GM18519 (cell line): Measurements from ENCODE around the gene HOXD12.

Source experiments
- ATAC-seq: cut with Tn5 transposase; IDR thresholded peaks from one replicate; pipeline ENCODE4 v1.9.1; 2021; ENCODE audit warnings: mild to moderate bottlenecking, moderate library complexity; ENCODE audit not compliant: unreplicated experiment, low FRiP score

Gene HOXD12

GRCh38 chr2:176105078-176105729 lies 5.6 kb downstream of the HOXD12 start:
- ATAC-seq = no peak

DNA sequence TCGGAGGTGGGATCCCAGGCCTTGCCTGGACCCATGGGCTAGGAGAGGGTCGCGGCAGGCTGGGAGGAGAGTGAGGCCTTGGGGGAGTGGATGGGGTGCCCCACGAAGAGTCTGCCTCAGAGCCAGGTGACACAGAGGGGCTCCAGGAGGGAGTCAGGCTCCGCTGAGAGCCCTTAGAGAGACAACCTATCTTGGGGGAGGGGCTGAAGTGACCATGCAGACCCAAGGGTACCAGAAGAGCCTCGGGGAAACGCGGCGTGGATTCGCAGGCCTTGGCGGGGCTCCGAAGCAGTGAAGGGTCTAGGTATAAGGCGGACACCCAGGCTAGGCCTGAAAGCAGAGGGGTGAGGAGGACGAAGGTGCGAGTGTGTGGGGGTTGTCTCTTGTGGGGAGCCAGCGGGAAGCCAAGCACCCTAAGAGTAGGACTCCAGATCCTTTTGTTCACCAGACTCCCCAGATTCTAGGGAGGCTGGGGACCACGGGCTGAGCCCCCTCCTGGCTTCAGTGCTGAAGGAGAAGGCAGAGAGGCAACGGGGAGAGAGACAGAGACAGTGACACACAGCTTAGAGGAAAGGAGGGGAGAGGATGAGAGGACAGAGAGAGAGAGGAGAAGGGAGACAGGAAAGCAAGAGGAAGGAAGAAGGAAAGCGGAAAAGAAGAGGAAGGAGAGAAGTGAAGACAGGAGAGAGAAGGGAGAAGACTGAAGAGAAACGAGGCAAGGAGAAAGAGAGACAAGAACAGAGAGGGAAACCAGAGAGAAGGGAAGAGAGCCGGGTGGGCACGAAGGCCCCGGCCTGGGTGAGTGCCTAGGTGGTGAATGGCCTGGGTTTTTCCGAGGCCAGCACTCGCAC lies 6.4 kb downstream of the HOXD12 start:
- no peak for ATAC-seq

DNA sequence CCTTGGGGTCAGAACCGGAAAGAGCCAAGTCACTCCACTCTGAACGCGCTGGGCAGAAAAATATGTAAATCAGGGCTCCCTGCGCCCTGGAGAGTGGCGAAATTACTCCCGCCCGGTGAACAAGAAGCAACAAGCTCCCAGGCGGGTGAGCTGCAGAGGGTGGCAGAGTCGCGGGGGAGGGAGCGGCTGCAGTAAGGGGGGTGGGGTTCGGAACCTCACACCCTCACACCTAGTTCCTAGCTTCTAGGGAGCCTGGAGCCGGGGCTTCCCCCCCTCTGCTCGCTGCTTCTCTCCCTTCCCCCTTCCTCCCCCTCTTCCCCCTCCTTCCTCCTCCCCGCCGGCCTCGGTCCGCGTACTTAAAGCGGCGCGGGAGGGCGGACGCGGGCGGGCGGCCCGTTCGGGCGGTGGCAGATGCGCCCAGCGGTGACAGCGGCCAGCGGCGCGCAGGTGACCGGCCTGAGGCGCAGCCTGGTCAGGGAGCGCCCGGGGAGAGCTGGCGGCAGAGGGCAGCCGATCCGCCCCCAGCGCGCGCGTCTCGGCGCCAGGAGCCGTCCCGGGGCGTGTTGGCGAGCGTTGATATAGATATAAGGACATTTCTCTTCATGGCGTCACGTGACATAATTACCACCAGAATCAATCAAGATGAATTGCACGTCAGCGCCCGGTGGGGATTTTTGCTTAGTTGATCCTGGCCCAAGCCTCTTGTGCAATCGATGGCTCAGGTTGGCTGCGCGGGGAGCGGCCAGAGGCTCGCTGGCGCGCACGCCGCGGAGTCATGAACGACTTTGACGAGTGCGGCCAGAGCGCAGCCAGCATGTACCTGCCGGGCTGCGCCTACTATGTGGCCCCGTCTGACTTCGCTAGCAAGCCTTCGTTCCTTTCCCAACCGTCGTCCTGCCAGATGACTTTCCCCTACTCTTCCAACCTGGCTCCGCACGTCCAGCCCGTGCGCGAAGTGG lies 7.3 kb downstream of the HOXD12 start, which contains the start of gene HOXD11:
TSS of gene HOXD11 (plus strand) at position 700 of the 959 bp plus-strand sequence. CDS start at position 776, 76 bp downstream.
- no peak for ATAC-seq

DNA sequence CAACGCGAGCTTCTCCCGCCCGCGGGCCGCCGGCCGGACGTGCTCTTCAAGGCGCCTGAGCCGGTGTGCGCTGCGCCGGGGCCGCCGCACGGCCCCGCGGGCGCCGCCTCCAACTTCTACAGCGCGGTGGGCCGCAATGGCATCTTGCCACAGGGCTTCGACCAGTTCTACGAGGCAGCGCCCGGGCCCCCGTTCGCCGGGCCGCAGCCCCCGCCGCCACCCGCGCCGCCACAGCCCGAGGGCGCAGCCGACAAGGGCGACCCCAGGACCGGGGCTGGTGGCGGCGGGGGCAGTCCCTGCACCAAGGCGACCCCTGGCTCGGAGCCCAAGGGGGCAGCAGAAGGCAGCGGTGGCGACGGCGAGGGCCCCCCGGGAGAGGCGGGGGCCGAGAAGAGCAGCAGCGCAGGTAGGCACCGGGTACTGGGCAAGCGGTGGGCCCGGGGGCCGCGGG lies 8.2 kb downstream of the HOXD12 start:
- ATAC-seq = no peak

GRCh38 chr2:176109192-176109901 lies 9.8 kb downstream of the HOXD12 start:
- ATAC-seq = no peak

DNA sequence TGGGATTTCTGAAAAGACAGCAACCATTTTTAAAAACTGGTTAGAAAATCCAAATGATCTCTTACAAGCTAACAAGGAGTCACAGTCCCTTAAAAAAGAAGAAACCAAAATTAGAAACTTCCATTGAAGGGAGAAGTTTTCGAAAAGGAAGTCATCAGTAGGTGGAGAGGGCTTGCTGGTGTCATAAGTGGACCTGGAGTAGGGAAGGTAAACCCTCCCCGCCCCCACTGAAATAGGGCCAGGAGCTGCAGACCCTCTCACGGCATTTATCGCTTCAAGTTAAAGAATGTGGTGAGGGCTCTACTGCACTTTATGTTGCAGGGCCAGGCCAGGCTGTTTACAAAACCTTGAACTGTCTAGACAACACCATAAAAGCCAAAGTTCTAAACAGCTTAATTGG lies 10.4 kb downstream of the HOXD12 start:
- no peak for ATAC-seq

GRCh38 chr2:176110415-176111308 lies 11.1 kb downstream of the HOXD12 start:
- ATAC-seq = no peak

GRCh38 chr2:176111309-176111663 lies 11.7 kb downstream of the HOXD12 start:
- no peak for ATAC-seq

DNA sequence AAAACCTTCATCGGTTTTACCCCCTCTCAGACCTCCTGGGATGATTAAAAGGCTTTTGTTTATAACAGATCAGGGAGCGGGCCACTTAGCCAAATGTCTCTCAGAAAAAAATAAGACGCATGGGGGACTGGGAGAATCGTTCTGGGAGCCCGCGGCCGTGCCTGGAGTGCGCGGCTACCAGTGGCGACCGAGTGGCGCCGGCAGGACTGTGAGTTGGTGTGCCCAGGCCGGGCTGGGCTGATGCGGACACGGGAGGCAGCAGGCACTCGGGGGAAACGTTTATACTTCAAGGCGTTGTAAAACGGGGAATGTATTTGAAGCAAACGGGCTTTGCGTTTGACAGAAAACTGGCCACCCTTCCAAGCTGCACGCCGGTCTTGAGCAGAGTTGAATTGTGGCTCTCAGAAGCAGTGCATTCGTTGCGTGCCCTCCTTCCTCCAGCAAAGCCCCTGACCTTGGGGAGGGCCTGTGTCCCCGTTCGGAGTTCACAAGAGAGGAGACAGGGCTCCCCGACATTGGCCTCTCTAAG lies 12.3 kb downstream of the HOXD12 start:
- no peak for ATAC-seq

GRCh38 chr2:176112375-176113302 lies 13.0 kb downstream of the HOXD12 start:
- ATAC-seq = no peak

- ATAC-seq = no peak
Observed at GRCh38 chr2:176114120-176114929, 14.7 kb downstream of the HOXD12 start.

DNA sequence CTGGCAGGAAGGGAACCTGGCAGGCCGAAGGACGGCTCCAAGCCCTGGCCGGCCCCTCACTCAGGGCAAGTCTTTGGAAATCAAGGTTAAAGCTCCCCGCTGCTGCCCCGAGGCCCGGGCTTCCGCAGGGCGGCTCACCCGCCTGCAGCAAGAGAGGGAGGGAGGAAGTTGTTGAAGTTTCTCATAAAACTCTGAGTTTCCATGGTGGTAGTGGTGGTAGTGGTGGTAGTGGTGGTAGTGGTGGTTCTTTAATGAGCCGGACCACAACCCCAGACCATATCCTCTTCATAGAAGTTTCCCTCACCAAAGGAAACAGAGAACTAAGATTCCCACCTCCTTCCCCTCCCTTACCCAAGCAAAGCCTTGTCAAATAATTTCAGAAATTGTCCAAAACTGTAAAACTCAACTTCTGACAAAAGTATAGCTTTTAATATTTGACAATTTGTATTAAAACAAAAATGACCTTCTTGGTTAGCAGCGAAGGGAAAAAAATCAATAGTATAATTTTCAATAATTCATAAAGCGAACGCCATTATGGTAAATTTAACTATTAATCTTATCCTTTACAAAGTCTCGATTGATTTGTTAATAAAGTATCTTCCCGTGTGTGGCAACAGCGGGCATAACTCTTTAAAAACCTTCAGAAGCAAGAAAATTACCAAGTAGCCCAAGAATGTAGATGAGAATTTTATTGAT lies 15.5 kb downstream of the HOXD12 start:
- no peak for ATAC-seq

DNA sequence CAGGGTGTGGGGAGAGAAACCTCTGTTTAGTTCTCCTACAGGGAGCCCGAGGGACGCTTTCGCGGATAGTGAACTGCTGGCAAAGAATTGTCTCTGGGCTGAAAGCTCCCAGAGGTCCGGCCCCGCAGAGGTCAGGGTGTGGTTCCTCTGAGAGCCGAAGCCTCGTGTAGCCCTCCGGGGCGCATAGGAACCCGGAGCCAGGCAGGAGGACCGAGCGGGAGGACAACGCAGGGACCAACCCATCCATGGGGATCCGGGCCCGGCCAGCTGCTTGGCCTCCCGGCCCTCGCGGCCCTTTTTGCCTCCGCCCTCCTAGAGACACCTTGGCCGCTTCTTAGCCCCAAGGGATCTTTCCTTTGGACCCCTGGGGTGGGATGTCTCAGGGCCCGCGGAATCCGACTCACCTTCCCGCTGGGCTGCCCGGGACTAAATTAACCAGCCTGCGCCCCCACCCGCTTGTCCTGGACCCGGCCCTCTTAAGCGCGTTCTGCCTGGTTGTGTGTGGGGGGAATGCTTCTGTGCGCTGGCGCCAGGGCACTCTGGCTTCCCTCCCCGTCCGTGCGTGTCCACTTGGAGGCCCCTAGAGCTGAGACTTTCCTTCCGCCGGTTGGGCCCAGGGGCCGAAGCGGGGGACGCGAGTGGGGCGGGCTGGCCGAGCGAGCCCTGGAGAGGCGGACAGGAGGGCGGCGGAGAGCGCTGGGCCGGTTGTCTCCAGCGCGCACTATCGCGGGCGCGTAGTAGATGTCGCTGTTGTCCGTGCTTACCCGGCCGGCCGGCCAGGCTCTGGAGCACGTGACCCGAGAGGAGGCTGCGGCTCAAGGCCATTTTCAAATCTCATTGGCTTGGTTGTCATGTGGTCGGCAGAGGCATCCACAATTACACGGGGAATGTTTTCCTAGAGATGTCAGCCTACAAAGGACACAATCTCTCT lies 16.6 kb downstream of the HOXD12 start, which contains the start of gene HOXD10:
TSS of gene HOXD10 (plus strand) at position 896 of the 931 bp plus-strand sequence. CDS start 56 bp downstream, outside the sequence.
- ATAC-seq = no peak

GRCh38 chr2:176117162-176117822 lies 17.7 kb downstream of the HOXD12 start:
- ATAC-seq = no peak
